COR-L47 (cell line): ENCODE data around the gene DDX46.
A peak's percentile ranks its signal among the peaks of the same experiment; 100 is the strongest.
"Not testable (repeated sequence)": the region's sequence is repeated elsewhere in the genome, so short reads cannot be mapped to it uniquely, and the experiment has no call there.

Experiments used
- DNase-seq: peaks from one replicate; lab custom pipeline; 2025; lab: John Stamatoyannopoulos, UW

The DDX46 gene, protein sequence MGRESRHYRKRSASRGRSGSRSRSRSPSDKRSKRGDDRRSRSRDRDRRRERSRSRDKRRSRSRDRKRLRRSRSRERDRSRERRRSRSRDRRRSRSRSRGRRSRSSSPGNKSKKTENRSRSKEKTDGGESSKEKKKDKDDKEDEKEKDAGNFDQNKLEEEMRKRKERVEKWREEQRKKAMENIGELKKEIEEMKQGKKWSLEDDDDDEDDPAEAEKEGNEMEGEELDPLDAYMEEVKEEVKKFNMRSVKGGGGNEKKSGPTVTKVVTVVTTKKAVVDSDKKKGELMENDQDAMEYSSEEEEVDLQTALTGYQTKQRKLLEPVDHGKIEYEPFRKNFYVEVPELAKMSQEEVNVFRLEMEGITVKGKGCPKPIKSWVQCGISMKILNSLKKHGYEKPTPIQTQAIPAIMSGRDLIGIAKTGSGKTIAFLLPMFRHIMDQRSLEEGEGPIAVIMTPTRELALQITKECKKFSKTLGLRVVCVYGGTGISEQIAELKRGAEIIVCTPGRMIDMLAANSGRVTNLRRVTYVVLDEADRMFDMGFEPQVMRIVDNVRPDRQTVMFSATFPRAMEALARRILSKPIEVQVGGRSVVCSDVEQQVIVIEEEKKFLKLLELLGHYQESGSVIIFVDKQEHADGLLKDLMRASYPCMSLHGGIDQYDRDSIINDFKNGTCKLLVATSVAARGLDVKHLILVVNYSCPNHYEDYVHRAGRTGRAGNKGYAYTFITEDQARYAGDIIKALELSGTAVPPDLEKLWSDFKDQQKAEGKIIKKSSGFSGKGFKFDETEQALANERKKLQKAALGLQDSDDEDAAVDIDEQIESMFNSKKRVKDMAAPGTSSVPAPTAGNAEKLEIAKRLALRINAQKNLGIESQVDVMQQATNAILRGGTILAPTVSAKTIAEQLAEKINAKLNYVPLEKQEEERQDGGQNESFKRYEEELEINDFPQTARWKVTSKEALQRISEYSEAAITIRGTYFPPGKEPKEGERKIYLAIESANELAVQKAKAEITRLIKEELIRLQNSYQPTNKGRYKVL

DNA sequence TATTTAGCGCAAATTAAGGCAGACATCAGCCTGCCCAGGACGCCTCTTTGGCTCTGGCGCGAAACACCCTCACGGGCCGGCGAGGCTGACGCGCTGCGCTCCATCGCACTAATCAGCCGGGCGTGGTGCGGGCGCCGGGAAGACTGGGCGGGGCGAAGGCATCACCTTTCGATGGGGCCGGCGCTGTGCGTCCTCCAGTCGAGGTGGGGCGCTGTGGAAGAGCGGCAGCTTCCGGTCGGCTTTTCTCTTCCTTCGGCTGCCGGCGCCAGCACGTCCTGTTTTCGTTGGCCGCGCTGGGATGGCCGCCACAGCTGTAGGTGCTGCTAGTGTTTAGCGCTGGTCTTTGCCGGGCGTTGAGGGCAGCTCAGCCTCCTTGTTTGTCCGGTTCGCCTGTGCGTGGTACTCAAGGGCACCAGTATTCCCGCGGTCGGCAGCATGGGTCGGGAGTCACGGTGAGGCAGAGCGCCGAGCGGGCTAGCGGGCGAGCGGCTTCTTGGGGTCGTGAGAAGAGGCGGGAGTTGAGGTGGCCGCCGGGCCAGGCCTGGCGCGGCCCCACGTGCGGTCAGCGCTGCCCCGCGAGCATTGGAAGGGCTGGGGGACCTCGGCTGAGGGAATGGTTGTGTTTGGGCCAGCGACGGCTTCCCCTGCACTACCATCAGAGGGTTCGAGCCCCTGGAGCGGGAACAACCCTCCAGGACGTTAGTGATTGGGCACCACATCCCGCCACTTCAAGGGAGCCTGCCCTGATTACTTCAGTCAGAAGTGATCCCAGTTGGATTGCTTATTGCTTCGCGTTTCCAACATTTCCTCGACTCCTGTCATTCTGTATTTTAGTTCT is at the start of gene DDX46:
Gene DDX46 (plus strand): TSS at position 276 of the 838 bp plus-strand sequence. CDS start 160 bp downstream, at position 436.
- DNase-seq = peak; percentile 96

DNA sequence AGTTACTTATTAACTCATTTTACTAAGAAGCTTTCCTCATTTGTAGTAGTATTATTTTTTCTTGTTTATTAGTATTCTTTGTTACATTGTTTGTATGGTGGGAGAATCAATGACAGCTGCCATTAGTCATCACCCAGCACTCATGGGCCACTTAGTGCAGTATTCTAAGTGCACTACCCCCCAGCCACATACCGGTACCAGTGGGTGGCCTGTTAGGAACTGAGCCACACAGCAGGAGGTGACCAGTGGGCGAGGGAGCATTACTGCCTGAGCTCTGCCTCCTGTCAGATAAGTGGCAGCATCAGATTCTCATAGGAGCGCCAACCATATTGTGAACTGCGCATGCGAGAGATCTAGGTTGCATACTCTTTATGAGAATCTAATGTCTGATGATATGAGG is 44.5 kb upstream of the DDX46 start:
- DNase-seq = no peak

DNA sequence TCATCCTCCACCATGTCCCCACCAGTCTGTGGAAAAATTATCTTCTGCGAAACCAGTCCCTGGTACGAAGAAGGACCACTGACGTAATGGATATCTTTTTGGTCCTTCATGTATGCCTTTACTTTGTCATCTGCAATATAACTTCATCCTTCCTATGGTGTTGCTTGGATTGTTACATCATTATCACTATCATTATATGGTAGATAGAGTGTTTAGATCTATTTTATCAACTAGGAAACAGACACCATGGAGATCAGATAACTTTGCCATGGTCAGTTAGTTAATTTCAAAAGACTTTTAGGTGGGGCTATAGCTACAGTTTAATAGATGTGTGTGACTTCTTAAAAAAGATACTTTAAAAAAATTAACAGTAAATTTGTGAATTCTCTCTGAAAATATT is 44.0 kb upstream of the DDX46 start:
- DNase-seq = no peak

DNA sequence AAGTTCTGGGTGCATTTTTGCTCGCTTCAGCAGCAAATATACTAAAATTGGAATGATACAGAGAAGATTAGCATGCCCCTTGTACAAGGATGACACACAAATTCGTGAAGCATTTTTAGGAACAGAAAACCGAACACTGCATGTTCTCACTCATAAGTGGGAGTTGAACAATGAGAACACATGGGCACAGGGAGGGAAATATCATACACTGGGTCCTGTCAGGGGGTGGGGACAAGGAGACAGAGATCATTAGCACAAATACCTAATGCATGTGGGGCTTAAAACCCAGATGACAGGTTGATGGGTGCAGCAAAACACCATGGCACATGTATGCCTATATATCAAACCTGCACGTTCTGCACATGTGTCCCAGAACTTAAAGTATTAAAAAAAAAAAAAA is 43.1 kb upstream of the DDX46 start:
- DNase-seq = not testable (repeated sequence)

DNA sequence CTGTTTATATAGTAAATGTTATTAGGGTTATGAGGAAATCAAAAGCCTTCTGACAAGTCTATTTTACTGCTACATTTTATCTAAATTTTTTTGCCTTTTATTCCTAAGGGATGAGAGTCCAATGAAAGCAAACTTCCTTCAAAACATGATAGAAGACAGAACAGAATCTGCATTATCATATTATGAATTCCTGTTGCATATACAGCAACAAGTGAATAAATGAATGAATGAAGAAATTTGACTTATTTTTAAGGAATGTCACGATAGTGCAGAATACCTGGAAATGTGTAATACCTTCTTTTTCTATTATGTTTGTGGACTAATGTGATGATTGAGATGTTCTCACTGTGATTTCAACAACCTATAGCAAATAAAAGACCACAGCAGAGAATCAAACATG is 33.7 kb upstream of the DDX46 start:
- DNase-seq = no peak

DNA sequence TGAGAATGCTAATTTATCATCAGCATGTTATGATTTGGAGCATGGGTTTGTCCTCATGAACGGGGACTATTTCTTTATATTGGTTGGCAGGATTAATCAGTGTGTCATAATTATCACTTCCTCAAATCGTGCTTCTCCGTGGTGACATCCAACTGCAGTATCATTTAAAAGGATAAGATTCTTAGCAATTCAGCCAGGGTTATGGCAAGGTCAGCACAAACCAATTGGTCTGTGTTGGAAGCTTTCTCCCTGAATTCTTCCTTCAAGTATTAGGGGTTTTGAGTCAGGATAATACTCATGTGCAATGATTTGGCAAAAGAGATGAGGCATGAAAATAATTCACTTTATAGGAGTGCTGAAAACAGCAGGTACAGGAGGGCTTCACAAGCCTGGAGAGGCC is 25.8 kb upstream of the DDX46 start:
- DNase-seq = no peak

DNA sequence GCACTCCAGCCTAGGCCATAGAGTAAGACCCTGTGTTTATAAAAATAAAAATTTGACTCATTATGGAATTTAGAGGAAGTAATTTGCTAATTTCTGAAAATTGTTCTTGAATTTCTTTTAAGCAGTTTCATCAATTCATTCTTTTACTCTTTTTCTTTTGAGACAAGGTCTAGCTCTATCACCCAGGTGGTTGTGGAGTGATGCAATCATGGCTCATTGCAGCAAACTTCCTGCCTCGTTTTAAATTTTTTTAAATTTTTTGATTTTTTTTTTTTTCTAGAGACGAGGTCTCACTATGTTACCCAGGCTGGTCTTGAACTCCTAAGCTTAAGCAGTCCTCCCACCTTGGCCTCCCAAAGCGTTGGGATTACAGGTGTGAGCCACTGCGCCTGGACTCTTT is 23.3 kb upstream of the DDX46 start:
- no peak for DNase-seq

DNA sequence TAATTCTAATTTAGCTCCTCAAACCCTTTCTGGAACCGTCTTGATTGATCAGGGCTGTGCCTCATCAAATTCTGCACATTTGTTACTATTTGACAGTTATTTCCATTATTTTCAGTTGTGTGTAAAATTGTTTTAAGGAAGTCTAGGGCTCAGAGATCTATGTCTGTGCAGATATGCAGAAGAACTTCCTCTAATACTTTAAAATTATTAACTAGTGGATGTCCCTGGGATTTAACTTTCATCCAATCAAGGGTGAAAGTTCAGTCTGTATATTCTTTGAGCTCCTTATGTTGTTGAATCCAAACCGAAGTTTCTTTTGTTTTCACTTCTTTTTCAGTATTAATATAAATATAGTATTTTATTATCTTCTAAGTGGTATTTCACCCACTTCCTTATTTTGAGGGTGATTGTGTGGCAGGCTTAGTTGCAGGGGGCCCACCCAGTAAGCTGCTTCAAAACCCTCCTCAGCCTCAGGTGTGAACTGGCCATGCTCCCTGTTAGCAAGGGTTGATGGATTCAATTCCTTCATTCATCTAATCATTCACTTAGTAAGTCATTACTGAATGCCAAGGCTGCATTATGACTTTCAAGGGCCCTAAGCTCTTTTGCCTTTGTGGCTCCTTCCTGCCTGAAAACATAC is 22.3 kb upstream of the DDX46 start:
- DNase-seq = no peak

DNA sequence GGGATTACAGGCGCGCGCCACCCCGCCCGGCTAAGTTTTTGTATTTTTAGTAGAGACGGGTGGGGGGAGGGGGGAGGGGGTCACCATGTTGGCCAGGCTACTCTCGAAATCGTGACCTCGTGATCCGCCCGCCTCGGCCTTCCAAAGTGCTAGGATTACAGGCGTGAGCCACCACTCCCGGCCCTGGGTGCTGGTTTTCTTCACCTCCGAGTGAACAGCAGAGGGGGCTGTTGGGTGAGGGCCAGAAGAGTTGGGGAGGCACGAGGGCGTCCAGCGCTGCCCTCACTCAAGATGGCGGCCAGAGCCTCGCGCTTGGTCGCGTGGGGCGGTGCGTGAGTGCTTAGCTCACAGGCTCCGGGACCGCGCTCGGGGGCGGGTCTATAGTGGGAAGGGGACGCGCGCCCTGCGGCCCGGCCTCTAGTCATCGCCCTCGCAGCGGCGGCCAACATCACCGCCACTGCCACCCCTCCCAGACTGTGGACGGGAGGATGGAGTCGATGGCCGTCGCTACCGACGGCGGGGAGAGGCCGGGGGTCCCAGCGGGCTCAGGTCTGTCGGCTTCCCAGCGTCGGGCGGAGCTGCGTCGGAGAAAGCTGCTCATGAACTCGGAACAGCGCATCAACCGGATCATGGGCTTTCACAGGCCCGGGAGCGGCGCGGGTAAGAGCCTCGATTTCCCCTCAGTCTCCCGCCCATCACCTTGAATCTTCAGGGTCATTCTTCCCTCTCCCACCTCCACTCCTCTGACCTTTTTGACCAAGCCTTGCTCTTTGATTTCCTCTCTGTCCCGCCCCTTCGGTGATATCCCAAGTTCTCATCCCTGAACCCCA is 20.2 kb upstream of the DDX46 start, which contains the start of gene CAMLG:
Gene CAMLG (plus strand): TSS at position 416 of the 830 bp plus-strand sequence. CDS start 73 bp downstream, at position 489.
- DNase-seq = peak; percentile 98

DNA sequence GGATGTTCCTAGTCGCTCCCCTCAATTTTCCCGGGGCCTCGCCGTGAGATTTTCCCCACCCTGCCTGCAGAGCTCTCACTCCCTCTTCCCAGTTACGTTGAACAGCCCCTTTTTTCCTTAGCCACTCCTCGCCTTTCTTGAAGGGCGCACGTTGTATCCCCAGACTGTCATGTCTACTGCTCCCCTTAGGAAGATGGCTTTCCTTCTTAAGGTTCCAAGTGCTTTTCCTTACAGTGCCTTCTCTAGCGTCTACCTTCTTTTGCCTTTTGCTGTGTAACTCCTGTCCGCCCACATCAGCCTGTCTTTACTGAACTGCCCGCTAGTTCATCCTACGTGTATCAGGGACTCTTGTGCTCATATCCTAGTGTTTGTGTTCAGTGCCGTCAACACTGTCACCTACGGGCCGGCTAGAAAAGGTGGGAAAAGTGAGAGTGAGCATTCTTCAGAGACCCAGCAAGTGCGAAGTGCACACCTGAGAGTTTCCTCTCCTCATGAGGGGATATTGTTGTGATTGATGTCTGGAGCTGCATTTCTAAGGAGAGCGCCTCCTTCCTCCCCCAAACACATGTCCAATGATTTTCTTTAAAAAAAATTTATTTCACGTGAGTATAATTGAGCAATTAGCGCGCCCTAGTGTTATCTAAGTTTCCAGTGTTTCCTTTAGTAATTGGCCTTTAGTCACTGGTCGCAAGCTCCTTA is 19.5 kb upstream of the DDX46 start:
- DNase-seq = peak; percentile 37

DNA sequence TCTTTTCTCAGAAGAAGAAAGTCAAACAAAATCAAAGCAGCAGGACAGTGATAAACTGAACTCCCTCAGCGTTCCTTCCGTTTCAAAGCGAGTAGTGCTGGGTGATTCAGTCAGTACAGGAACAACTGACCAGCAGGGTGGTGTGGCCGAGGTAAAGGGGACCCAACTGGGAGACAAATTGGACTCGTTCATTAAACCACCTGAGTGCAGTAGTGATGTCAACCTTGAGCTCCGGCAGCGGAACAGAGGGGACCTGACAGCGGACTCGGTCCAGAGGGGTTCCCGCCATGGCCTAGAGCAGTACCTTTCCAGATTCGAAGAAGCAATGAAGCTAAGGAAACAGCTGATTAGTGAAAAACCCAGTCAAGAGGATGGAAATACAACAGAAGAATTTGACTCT is 17.5 kb upstream of the DDX46 start:
- no peak for DNase-seq

DNA sequence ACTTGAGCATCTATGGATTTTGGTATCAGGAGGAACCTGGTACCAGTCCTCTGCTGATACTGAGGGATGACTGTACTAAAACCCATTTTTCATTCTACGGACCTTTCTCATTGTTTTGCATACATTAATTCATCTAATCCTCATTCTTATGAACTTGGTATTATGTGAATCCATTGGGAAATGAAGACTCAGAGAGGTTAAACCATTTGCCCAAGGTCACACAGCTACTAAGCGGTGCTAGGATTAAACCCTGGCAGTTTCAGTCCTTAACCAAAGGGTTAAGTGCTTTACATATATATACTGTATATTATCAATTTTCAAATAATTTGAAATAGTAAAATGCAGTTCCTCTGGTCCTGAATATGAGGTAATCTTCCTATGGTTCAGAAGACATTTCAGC is 16.4 kb upstream of the DDX46 start:
- no peak for DNase-seq

DNA sequence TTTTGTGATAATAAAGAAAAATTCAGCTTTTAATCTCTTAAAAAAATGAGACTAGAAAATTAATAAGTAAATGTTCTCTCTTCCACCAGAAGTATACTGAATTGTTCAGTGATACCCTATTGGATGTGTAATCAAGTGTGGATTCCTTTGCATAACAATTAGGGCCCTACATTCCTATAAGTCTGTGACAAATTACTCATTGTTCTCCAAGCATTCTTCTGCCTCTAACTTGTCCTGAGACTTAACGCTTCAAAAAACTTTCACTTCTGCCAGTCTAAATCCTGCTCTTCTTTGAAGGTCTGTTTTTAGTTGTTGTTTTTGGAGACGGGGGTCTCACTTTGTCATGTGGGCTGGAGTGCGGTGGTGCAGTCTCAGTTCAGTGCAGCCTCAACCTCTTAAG is 9.2 kb upstream of the DDX46 start:
- DNase-seq = no peak

DNA sequence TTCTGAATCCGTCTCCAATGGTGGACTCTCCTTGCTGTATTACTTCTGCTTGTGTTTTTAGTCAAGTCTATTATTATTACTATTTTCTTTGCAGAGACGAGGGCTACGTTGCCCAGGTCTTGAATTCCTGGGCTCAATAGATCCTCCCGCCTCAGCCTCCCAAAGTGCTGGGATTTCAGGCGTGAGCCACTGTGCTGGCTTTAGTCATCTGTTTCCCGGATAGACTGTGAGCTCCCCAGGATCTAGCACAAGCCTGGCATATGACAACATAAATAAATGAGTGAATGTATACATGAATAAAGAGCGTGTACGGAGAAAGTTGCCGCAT is 439 bp upstream of the DDX46 start:
- DNase-seq = no peak

DNA sequence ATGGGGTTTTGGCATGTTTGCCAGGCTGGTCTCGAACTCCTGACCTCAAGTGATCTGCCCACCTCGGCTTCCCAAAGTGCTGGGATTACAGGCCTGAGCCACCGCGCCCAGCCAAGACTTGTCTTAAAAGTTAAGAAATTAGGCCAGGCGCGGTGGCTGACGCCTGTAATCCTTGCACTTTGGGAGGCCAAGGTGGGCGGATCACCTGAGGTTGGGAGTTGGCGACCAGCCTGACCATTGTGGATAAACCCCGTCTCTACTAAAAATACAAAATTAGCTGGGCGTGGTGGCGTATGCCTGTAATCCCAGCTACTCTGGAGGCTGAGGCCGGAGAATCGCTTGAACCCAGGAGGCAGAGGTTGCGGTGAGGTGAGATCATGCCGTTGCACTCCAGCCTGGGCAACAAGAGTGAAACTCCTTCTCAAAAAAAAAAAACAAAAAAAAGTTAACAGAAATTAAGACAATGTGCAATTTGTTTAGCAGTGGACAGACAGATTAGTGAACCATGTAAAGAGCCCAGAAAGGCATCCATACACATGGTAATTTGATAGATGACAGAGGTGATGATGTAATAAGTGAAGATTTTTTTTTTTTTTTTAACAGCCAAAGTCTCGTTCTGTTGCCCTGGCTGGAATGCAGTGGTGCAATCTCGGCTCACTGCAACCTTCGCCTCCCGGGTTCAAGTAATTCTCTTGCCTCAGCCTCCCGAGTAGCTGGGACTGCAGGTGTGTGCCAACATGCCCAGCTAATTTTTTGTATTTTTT is 9.1 kb downstream of the DDX46 start:
- not testable (repeated sequence) for DNase-seq

DNA sequence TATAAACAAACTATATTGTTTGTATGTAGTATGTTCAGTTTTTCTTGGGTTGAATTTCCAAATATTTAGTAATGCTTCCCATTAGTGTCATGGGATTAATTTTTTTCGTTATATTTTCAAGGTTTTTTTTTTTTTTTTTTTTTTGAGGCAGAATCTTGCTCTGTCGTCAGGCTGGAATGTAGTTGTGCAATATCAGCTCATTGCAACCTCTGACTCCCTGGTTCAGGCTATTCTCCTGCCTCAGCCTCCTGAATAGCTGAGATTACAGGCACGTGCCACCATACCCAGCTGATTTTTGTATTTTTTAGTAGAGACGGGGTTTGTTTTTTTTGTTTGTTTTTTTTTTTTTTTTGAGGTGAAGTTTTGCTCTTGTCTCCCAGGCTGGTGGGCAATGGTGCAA is 10.6 kb downstream of the DDX46 start:
- DNase-seq = no peak

DNA sequence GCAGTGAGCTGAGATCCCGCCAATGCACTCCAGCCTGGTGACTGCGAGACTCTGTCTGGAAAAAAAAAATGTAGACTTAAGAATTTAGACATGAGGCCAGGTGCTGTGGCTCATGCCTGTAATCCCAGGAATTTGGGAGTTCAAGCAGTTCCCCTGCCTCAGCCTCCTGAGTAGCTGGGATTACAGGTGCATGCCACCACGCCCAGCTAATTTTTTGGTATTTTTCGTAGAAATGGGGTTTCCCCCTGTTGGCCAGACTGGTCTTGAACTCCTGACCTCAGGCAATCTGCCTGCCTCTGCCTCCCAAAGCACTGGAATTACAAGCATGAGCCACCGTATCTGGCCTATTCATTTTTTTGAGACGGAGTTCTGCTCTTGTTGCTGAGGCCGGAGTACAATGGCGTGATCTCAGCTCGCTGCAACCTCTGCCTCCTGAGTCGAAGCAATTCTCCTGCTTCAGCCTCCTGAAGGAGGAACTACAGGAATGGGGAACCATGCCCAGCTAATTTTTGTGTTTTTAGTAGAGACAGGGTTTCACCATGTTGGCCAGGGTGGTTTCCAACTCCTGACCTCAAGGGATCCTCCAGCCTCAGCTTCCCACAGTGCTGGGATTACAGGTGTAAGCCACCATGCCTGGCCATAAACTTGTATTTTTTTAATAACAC is 14.0 kb downstream of the DDX46 start:
- no peak for DNase-seq

DNA sequence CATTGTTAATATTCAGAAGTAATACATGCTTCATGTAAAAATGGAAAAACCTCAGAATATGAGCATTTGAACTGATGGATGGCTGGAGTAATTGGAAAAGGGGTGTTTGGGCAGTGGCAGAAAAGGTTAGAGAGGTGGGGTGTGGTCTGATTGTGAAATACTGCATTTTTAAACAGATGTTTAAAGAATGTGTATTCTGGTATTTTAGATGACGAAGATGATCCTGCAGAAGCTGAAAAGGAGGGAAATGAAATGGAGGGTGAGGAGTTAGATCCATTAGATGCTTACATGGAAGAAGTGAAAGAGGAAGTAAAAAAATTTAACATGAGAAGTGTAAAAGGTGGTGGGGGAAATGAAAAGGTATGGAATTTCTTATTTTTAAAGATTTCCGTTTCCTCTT is 18.8 kb downstream of the DDX46 start:
- no peak for DNase-seq
